ENCODE results near the gene LRRC75B.
"Not testable (repeated sequence)": the region's sequence is repeated elsewhere in the genome, so short reads cannot be mapped to it uniquely, and the experiment has no call there.

The LRRC75B gene

DNA sequence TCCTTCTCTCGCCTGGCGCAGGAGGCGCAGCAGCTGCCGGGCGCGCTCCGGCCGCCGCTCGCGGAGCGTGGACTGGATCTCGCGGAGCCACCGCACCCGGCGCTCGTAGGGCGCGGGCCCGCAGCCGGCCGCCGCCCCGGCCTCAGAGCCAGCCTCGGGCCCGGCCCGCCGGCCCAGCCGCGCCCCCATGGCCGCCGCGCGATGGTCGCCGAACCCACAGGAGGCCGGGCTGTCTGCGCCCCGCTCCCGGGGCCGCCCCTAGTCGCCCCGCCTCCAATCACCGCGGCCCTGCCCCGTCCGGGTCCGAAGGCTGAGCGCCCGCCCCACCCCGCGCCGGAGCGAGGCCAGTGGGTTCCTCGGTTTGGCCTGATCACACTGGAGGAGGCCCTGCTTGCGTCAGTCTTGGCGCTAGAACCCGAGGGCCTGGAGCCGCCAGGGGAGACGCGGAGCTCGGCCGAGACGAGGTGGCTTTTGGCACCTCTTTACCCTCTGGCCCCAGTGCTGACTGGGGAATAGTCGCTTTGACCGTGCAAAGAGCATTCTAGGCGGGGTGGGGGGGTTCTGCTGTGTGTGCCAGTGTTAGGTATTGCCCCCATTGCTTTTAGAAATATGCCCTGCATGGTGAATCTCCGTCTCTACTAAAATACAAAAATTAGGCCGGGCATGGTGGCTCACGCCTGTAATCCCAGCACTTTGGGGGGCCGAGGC lies at the start of gene LRRC75B:
Gene LRRC75B (minus strand): TSS at position 223 of the 708 bp plus-strand sequence. CDS start 34 bp downstream, at position 189.
- H3K4me1 Mint-ChIP-seq (ENCODE audit: low read depth), result peaks cover 7% of the 10 kb centered on the region
- intact Hi-C loops (cut with micrococcal nuclease), result no loop called here
- peak within 1 kb of the TSS; percentile 73 for H3K27ac Mint-ChIP-seq
- H3K4me3 Mint-ChIP-seq, result peak within 1 kb of the TSS; percentile 79
- H3K9me3 Mint-ChIP-seq, result no peaks in the 10 kb centered on the region
- H3K27me3 Mint-ChIP-seq, result peaks cover 8% of the 10 kb centered on the region
- H3K36me3 Mint-ChIP-seq (ENCODE audit: low read depth), result no peaks in the 10 kb centered on the region

- H3K27me3 Mint-ChIP-seq; H3K36me3 Mint-ChIP-seq (ENCODE audit: low read depth); H3K9me3 Mint-ChIP-seq; intact Hi-C loops (cut with micrococcal nuclease); H3K27ac Mint-ChIP-seq; H3K4me3 Mint-ChIP-seq; H3K4me1 Mint-ChIP-seq (ENCODE audit: low read depth): not testable (repeated sequence)
Measured at GRCh38 chr22:24642307-24642706, 49.4 kb upstream of the LRRC75B start.

GRCh38 chr22:24636513-24636912 lies 43.6 kb upstream of the LRRC75B start:
- H3K9me3 Mint-ChIP-seq; H3K4me3 Mint-ChIP-seq; H3K27ac Mint-ChIP-seq; H3K36me3 Mint-ChIP-seq (ENCODE audit: low read depth): not testable (repeated sequence)
- Mint-ChIP-seq H3K4me1 (ENCODE audit: low read depth) (peaks cover 22% of the 10 kb centered on the region), H3K27me3 (peaks cover 25% of the 10 kb centered on the region)
- intact Hi-C loops (cut with micrococcal nuclease), result loop anchor here (10.0 kb wide), 1 partner anchor 118 kb away; no protein-coding TSS in a partner anchor

DNA sequence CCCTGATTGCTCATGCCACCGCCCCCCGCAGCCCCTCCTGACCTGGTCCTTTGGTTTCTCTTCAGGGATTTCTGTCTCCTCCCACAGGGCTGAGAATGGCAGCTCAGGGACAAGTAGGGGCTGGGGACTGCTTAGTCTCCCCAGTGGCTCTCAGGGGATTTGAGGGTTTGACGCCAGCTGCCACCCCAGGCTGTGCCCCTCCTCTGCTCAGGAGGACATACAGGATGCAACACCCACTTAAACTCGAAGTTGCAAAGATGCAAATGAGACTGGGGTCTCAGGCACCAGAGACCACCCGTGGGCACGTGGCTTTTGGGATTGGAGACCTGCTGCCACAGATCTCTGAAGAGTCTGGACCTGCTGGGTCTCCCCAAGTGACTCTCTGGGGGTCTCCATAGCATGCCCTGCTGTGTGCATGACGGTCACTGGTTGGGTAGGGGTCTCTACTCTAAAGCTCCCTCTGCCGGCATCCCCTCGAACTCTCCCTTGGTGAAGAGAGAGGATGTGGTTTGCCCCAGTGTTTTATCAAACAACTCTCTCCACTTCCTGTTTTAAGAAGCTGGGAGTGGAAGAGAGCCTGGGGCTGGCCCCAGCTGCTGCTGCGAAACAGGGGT lies 42.0 kb upstream of the LRRC75B start:
- intact Hi-C loops (cut with micrococcal nuclease), result loop anchor here (10.0 kb wide), 1 partner anchor 120 kb away; no protein-coding TSS in a partner anchor
- not testable (repeated sequence) for H3K27ac Mint-ChIP-seq; H3K4me3 Mint-ChIP-seq; H3K36me3 Mint-ChIP-seq (ENCODE audit: low read depth); H3K9me3 Mint-ChIP-seq
- Mint-ChIP-seq H3K4me1 (ENCODE audit: low read depth) (peaks cover 22% of the 10 kb centered on the region), H3K27me3 (peaks cover 24% of the 10 kb centered on the region)

DNA sequence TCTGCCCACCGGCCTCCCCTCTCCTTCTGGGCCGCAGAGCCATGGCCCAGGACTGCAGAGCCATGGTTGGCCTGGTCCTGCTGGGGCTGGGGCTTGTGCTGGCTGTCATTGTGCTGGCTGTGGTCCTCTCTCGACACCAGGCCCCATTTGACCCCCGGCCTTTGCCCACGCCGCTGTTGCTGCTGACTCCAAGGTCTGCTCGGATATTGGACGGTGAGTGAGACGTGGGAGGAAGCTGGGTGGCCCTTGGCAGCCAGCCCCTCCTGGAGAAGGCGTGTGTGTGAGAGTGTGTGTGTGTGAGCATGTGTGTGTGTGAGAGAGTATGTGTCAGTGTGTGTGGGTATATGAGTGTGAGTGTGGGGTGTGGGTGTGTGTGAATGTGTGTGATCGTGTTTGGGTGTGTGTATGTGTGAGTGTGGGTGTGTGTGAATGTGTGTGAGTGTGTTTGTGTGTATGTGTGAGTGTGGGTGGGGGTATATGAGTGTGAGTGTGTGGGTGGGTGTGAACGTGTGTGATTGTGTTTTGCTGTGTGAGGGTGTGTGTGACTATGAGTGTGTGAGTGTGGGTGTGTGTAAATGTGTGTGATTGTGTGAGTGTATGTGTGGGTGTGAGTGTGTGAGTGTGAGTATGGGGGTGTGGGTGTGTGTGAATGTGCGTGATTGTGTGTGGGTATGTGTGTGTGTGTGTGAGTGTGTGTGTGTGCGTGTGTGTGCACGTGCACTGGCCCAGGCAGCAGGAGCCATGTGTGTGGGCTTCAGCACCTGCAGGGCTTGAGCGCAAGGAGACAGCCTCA lies 40.6 kb upstream of the LRRC75B start:
- intact Hi-C loops (cut with micrococcal nuclease), result loop anchor here (10.0 kb wide), 1 partner anchor 121 kb away; no protein-coding TSS in a partner anchor
- not testable (repeated sequence) for H3K4me3 Mint-ChIP-seq, H3K27ac Mint-ChIP-seq

GRCh38 chr22:24632642-24633041 lies 39.8 kb upstream of the LRRC75B start:
- intact Hi-C loops (cut with micrococcal nuclease), result loop anchor here (10.0 kb wide), 1 partner anchor 122 kb away; no protein-coding TSS in a partner anchor
- H3K4me1 Mint-ChIP-seq (ENCODE audit: low read depth), result peaks cover 22% of the 10 kb centered on the region
- H3K27ac Mint-ChIP-seq; H3K9me3 Mint-ChIP-seq; H3K4me3 Mint-ChIP-seq; H3K36me3 Mint-ChIP-seq (ENCODE audit: low read depth): not testable (repeated sequence)
- H3K27me3 Mint-ChIP-seq, result peaks cover 24% of the 10 kb centered on the region

More for the DNA sequence above, 40.6 kb upstream of the LRRC75B start:
- H3K27me3 Mint-ChIP-seq, result peaks cover 24% of the 10 kb centered on the region
- not testable (repeated sequence) for H3K9me3 Mint-ChIP-seq; H3K36me3 Mint-ChIP-seq (ENCODE audit: low read depth)
- peaks cover 22% of the 10 kb centered on the region for H3K4me1 Mint-ChIP-seq (ENCODE audit: low read depth)

DNA sequence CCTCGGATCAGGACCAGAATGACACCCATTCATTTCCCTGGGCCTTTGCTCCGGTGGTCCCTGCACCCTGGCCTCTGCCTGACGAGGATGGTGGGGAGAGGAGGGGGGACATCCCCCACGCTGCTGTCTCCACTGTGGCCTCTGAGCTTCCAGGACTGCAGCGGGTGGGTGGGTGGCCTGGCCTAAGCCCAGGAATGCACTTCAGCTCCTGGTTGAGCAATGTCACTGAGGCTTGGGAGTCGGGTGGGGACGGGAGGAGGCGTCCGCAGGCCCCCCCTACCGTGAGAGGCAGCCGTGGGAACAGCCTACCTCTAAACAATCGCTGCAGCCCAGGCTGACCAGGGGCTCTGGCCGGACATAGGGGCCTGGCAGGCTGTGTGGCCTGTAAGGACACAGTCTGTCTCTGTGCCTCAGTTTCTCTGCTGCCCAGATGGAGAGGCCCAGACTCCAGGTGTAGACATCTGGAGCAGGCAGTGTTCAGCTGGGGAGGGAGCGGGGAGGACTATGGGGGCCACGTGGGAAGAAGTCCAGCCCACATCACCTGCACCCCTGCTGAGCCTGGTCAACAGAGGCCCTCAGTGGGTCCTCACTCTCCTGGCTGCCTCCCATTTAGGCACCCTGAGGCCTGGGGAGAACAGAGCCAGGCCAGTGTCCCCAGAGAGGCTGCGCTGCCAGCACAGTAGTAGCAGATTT lies 38.7 kb upstream of the LRRC75B start:
- H3K36me3 Mint-ChIP-seq (ENCODE audit: low read depth), result not testable (repeated sequence)

DNA sequence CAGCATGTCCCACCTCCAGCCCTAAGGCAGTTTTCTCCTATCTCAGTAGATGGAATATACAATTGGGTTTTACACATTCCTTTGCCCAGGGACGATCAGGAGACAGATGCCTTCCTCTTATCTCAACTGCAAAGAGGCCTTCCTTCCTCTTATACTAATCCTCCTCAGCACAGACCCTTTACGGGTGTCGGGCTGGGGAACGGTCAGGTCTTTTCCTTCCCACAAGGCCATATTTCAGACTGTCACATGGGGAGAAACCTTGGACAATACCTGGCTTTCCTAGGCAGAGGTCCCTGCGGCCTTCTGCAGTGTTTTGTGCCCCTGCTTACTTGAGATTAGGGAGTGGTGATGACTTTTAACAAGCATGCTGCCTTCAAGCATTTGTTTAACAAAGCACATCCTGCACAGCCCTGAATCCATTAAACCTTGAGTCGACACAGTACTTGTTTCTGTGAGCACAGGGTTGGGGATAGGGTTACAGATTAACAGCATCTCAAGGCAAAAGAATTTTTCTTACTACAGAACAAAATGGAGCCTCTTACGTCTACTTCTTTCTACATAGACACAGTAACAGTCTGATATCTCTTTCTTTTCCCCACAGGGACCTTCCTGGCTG lies 38.0 kb upstream of the LRRC75B start:
- H3K4me3 Mint-ChIP-seq; H3K36me3 Mint-ChIP-seq (ENCODE audit: low read depth); H3K9me3 Mint-ChIP-seq; H3K27ac Mint-ChIP-seq: not testable (repeated sequence)
- peaks cover 22% of the 10 kb centered on the region for H3K4me1 Mint-ChIP-seq (ENCODE audit: low read depth)
- peaks cover 24% of the 10 kb centered on the region for H3K27me3 Mint-ChIP-seq
- intact Hi-C loops (cut with micrococcal nuclease), result loop anchor here (10.0 kb wide), 1 partner anchor 124 kb away; no protein-coding TSS in a partner anchor

More for the DNA sequence above, 38.7 kb upstream of the LRRC75B start:
- H3K4me3 Mint-ChIP-seq, H3K9me3 Mint-ChIP-seq, H3K27ac Mint-ChIP-seq: not testable (repeated sequence)
- Mint-ChIP-seq H3K27me3 (peaks cover 24% of the 10 kb centered on the region), H3K4me1 (ENCODE audit: low read depth) (peaks cover 22% of the 10 kb centered on the region)
- intact Hi-C loops (cut with micrococcal nuclease), result loop anchor here (10.0 kb wide), 1 partner anchor 123 kb away; no protein-coding TSS in a partner anchor

- H3K27ac Mint-ChIP-seq; H3K4me3 Mint-ChIP-seq; H3K9me3 Mint-ChIP-seq; intact Hi-C loops (cut with micrococcal nuclease): not testable (repeated sequence)
- H3K4me1 Mint-ChIP-seq (ENCODE audit: low read depth), result peaks cover 17% of the 10 kb centered on the region
- peaks cover 20% of the 10 kb centered on the region for H3K36me3 Mint-ChIP-seq (ENCODE audit: low read depth)
- peaks cover 19% of the 10 kb centered on the region for H3K27me3 Mint-ChIP-seq
Measured at GRCh38 chr22:24629069-24629468, 36.2 kb upstream of the LRRC75B start.

GRCh38 chr22:24627911-24628310 lies 35.0 kb upstream of the LRRC75B start:
- H3K9me3 Mint-ChIP-seq; H3K4me3 Mint-ChIP-seq; intact Hi-C loops (cut with micrococcal nuclease); H3K27ac Mint-ChIP-seq; H3K4me1 Mint-ChIP-seq (ENCODE audit: low read depth): not testable (repeated sequence)
- H3K27me3 Mint-ChIP-seq, result peaks cover 11% of the 10 kb centered on the region
- peaks cover 32% of the 10 kb centered on the region for H3K36me3 Mint-ChIP-seq (ENCODE audit: low read depth)

GRCh38 chr22:24622596-24622995 lies 29.7 kb upstream of the LRRC75B start:
- intact Hi-C loops (cut with micrococcal nuclease); H3K4me3 Mint-ChIP-seq; H3K4me1 Mint-ChIP-seq (ENCODE audit: low read depth); H3K27me3 Mint-ChIP-seq; H3K9me3 Mint-ChIP-seq: not testable (repeated sequence)
- Mint-ChIP-seq H3K27ac (peak overlapping the region; percentile 41), H3K36me3 (ENCODE audit: low read depth) (peaks cover 51% of the 10 kb centered on the region)

DNA sequence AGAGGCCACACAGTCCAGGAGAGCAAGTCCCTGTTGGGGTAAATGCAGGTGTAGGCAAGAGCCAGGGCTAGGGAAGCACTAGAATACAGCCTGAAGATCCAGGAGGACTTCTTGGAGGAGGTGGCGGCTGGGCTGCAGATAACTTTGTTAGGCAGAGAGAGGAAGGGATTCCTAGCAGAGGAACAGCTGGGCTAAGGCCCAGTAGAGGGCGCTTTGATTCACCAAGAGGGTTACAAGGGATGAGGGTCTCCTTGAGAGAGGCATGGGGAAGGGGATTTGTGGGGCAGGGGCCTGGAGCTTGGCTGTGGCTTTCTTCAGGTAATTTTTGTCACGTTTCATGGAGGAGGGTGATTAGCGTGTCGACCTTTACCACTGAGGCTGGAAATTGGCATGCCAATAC lies 28.4 kb upstream of the LRRC75B start:
- not testable (repeated sequence) for H3K27me3 Mint-ChIP-seq, H3K4me3 Mint-ChIP-seq, H3K27ac Mint-ChIP-seq

DNA sequence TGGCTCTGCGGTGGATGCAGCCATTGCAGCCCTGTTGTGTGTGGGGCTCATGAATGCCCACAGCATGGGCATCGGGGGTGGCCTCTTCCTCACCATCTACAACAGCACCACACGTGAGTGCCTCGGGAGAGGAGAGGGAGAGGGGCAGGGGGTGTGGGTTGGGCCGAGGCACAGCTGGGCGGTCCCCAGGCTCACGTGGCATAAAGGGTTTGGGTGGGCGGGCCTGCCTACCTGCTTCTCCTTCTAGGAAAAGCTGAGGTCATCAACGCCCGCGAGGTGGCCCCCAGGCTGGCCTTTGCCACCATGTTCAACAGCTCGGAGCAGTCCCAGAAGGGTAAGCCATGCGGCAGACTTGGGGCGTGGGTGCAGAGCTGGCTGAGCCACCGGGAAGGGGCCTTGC lies 21.9 kb upstream of the LRRC75B start:
- H3K27me3 Mint-ChIP-seq; intact Hi-C loops (cut with micrococcal nuclease); H3K27ac Mint-ChIP-seq; H3K9me3 Mint-ChIP-seq; H3K4me1 Mint-ChIP-seq (ENCODE audit: low read depth); H3K4me3 Mint-ChIP-seq: not testable (repeated sequence)
- H3K36me3 Mint-ChIP-seq (ENCODE audit: low read depth), result peaks cover 11% of the 10 kb centered on the region

More for the DNA sequence above, 28.4 kb upstream of the LRRC75B start:
- H3K9me3 Mint-ChIP-seq; intact Hi-C loops (cut with micrococcal nuclease); H3K4me1 Mint-ChIP-seq (ENCODE audit: low read depth): not testable (repeated sequence)
- peaks cover 56% of the 10 kb centered on the region for H3K36me3 Mint-ChIP-seq (ENCODE audit: low read depth)
